Right hindlimb (tissue), 1 donor: ENCODE data around the gene PECR.
"Not testable (repeated sequence)": the region's sequence is repeated elsewhere in the genome, so short reads cannot be mapped to it uniquely, and the experiment has no call there.

Source experiments
- DNase-seq: peaks from one replicate; pipeline ENCODE4 v3.0.0-alpha.2; 2018

The PECR gene

GRCh38 chr2:216103213-216103612, 21.6 kb upstream of the PECR start:
- DNase-seq: no peak

- no peak for DNase-seq
Observed at GRCh38 chr2:216101109-216101508, 19.5 kb upstream of the PECR start.

GRCh38 chr2:216098421-216099334, 17.1 kb upstream of the PECR start:
- DNase-seq: no peak

- DNase-seq: no peak
Observed at GRCh38 chr2:216094701-216095100, 13.1 kb upstream of the PECR start.

GRCh38 chr2:216092646-216093045, 11.0 kb upstream of the PECR start:
- DNase-seq: no peak

GRCh38 chr2:216090369-216090786, 8.8 kb upstream of the PECR start:
- DNase-seq: no peak

- no peak for DNase-seq
Observed at GRCh38 chr2:216086207-216086893, 4.7 kb upstream of the PECR start.

GRCh38 chr2:216084547-216084946, 2.9 kb upstream of the PECR start:
- no peak for DNase-seq

- DNase-seq: peak; percentile 60
Observed at GRCh38 chr2:216083464-216084281, 2.1 kb upstream of the PECR start.

GRCh38 chr2:216082805-216083204, 1.2 kb upstream of the PECR start:
- no peak for DNase-seq

GRCh38 chr2:216082117-216082711, 605 bp upstream of the PECR start:
- peak; percentile 20 for DNase-seq

- no peak for DNase-seq
Observed at GRCh38 chr2:216081012-216081411, 597 bp downstream of the PECR start.

- DNase-seq: not testable (repeated sequence)
Observed at GRCh38 chr2:216080048-216080447, 1.6 kb downstream of the PECR start.

GRCh38 chr2:216078776-216079175, 2.8 kb downstream of the PECR start:
- DNase-seq: no peak

GRCh38 chr2:216075510-216076485, 5.8 kb downstream of the PECR start:
- DNase-seq: no peak

- DNase-seq: no peak
Observed at GRCh38 chr2:216074794-216075193, 6.8 kb downstream of the PECR start.

GRCh38 chr2:216074380-216074779, 7.2 kb downstream of the PECR start:
- no peak for DNase-seq

GRCh38 chr2:216073773-216074172, 7.8 kb downstream of the PECR start:
- DNase-seq: no peak

- DNase-seq: no peak
Observed at GRCh38 chr2:216072473-216072872, 9.1 kb downstream of the PECR start.

- no peak for DNase-seq
Observed at GRCh38 chr2:216071111-216071851, 10.3 kb downstream of the PECR start.

GRCh38 chr2:216070195-216070594, 11.4 kb downstream of the PECR start:
- no peak for DNase-seq
